ENCODE results near the gene ZNF600.
A peak's percentile ranks its signal among the peaks of the same experiment; 100 is the strongest.
"Not testable (repeated sequence)": the region's sequence is repeated elsewhere in the genome, so short reads cannot be mapped to it uniquely, and the experiment has no call there.

GRCh38 chr19:52786464-52787354, at the start of gene ZNF600:
- peak in 1 of 2 donors; percentile 22 for TF ChIP-seq CTCF (conservative IDR thresholded peaks at IDR 0.05 in 1 of 2, IDR thresholded peaks at IDR 0.05 in 1 of 2; ENCODE audit: extremely low read depth in 1 of 2, insufficient read depth in 1 of 2, low read depth in 1 of 2, low read length in 2 of 2)
- not testable (repeated sequence) for TF ChIP-seq EZH2 (IDR thresholded peaks at IDR 0.05; ENCODE audit: borderline replicate concordance, low read length)
